AG04449 (cell line): ENCODE results near the gene PTPRH.

ENCODE experiments used
- CTCF ChIA-PET: fragments of 350-600 bp; formaldehyde crosslinking; extraction: SDS; loops from one replicate; lab custom pipeline; 2021; ENCODE audit warnings: antibody characterized with exemption; lab: Yijun Ruan, JAX
- POLR2A ChIA-PET: fragments of 400-600, 350-600 bp; formaldehyde crosslinking; extraction: SDS; loops from one replicate; lab custom pipeline; 2020; ENCODE audit warnings: antibody characterized with exemption, inconsistent platforms; lab: Yijun Ruan, JAX
- DNase-seq: peaks from one replicate; pipeline ENCODE4 v3.0.0-alpha.2; 2010; ENCODE audit warnings: low read depth, low spot score
- H3K4me3 ChIP-seq: 2 replicates; pipeline ENCODE4 v1.5.1; 2011; ENCODE audit warnings: low read depth, mild to moderate bottlenecking, control low read depth, low read length
- CTCF ChIP-seq: IDR thresholded peaks from one replicate; pipeline ENCODE4 v1.5.1; 2011; ENCODE audit warnings: mild to moderate bottlenecking, moderate library complexity, low read length, control low read depth, inconsistent platforms; ENCODE audit not compliant: insufficient read depth; ENCODE audit errors: missing control alignments

The PTPRH gene

DNA sequence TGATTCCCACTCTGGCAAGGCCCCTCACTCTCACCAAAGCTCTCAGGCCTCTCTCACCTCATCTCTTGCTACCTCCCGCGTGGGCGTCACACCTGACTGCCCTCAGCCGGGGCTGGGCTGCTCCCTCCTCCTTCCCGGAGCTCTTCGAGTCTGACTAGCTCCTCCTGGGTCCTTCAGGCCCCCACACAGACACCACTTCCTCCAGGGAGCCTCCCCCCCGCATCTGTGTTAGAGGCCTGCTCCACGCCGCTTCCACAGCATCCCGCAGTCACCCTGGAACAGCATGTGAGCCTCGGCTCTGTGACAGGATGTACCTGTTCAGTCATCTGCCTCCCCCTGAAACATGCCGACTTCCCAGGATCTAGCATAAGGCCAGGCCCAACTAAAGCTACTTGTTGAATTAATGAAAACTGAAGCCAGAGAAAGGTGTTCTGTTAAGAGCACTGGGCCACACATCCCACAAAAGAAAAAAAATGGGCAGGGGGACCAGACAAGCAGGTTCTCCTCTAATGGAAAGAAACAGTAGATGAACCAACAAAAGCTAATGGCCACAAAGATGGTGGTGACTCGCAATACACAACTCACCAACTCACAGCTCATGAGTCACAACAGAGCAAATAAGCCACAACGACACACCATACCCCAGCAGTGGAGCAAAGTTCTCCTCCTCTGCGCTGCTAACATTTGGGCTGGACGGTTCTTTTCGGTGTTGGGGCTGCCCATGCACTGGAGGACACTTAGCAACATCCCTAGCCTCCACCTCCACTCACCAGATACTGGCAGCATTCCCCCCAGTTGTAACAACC lies 46.5 kb upstream of the PTPRH start:
- peak overlapping the region; percentile 20 for H3K4me3 ChIP-seq
- ChIA-PET CTCF (interaction anchor here (0.7 to 2.1 kb wide), 5 partner anchors 12 to 115 kb away, joined by 3 to 8 read pairs (median 4); no protein-coding TSS in a partner anchor), POLR2A (interaction anchor here (1.0 kb wide), 1 partner anchor 8 kb away, joined by 3 read pairs; no protein-coding TSS in a partner anchor)
- no peak for DNase-seq
- no peak for TF ChIP-seq CTCF

DNA sequence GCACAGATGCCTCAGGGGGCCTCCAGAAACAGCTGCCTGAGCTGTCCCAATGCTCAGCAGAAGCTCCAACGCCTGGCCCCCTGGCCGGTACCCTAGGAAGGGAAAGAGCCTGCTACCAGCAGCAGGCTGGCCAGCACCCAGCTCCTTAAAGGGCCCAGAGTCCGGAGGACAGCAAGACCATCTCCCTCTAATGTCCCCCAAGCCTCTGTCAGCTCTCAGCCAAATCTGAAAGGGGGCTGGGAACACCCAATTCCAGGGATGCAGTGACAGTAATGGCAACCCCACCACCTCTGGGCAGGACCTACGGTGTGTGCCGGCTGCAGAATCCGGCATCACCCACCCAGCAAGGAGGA lies 45.3 kb upstream of the PTPRH start:
- POLR2A ChIA-PET: interaction anchor here (0.8 kb wide), 1 partner anchor 153 kb away, joined by 3 read pairs; the partner anchor contains the start of gene UBE2S
- H3K4me3 ChIP-seq: no peak overlapping the region
- CTCF ChIA-PET: interaction anchor here (0.9 to 1.8 kb wide), 4 partner anchors 8 to 165 kb away, joined by 3 to 8 read pairs (median 3); no protein-coding TSS in a partner anchor
- DNase-seq: no peak
- TF ChIP-seq CTCF: no peak

- H3K4me3 ChIP-seq: no peak overlapping the region
- ChIA-PET POLR2A (interaction anchor here (0.8 kb wide), 1 partner anchor 154 kb away, joined by 3 read pairs; the partner anchor contains the start of gene UBE2S), CTCF (interaction anchor here (0.6 to 1.4 kb wide), 4 partner anchors 8 to 165 kb away, joined by 3 read pairs; no protein-coding TSS in a partner anchor)
These were observed 44.7 kb upstream of the PTPRH start for GRCh38 chr19:55253842-55254624.

GRCh38 chr19:55252760-55253663 lies 43.7 kb upstream of the PTPRH start:
- no peak for TF ChIP-seq CTCF
- ChIA-PET CTCF (no interaction called here), POLR2A (no interaction called here)
- no peak for DNase-seq
- H3K4me3 ChIP-seq: no peak overlapping the region

More at GRCh38 chr19:55253842-55254624, 44.7 kb upstream of the PTPRH start:
- DNase-seq: no peak
- no peak for TF ChIP-seq CTCF

- CTCF ChIA-PET: interaction anchor here (1.5 kb wide), 1 partner anchor 8 kb away, joined by 6 read pairs; no protein-coding TSS in a partner anchor
- H3K4me3 ChIP-seq: no peak overlapping the region
- no peak for DNase-seq
These were observed 42.2 kb upstream of the PTPRH start for GRCh38 chr19:55251341-55252081.

More at GRCh38 chr19:55251341-55252081, 42.2 kb upstream of the PTPRH start:
- POLR2A ChIA-PET: no interaction called here
- no peak for TF ChIP-seq CTCF
